ENCODE measurements around the gene FARP1.

The FARP1 gene

GRCh38 chr13:98490195-98490836 is 347.4 kb downstream of the FARP1 start:
- H3K27ac ChIP-seq = peak overlapping the region; percentile 22; the same call in 1 of the 2 replicates
- no peak for DNase-seq (ENCODE audit: low spot score)
- ChIA-PET POLR2A (ENCODE audit: low non-redundant PET) (no interaction called here), CTCF (no interaction called here)
- TF ChIP-seq CTCF (conservative IDR thresholded peaks at IDR 0.05; ENCODE audit: low read depth) = no peak

- no peak for DNase-seq (ENCODE audit: low spot score)
- no peak for TF ChIP-seq CTCF (conservative IDR thresholded peaks at IDR 0.05; ENCODE audit: low read depth)
- H3K27ac ChIP-seq = no peak overlapping the region
- ChIA-PET CTCF (no interaction called here), POLR2A (ENCODE audit: low non-redundant PET) (no interaction called here)
Observed at GRCh38 chr13:98490866-98491265, 348.0 kb downstream of the FARP1 start.

GRCh38 chr13:98492335-98493041 is 349.6 kb downstream of the FARP1 start:
- TF ChIP-seq CTCF (conservative IDR thresholded peaks at IDR 0.05; ENCODE audit: low read depth) = no peak
- POLR2A ChIA-PET (ENCODE audit: low non-redundant PET) = no interaction called here
- CTCF ChIA-PET = no interaction called here
- no peak overlapping the region; the same call in 1 of the 2 replicates for H3K27ac ChIP-seq
- DNase-seq (ENCODE audit: low spot score) = no peak

GRCh38 chr13:98493042-98493712 is 350.3 kb downstream of the FARP1 start:
- CTCF ChIA-PET = no interaction called here
- no peak overlapping the region for H3K27ac ChIP-seq
- DNase-seq (ENCODE audit: low spot score) = no peak

GRCh38 chr13:98494769-98495168 is 351.9 kb downstream of the FARP1 start:
- ChIA-PET CTCF (interaction anchor here (0.6 to 0.7 kb wide), 2 partner anchors 144 to 1135 kb away, joined by 3 to 6 read pairs; no protein-coding TSS in a partner anchor), POLR2A (ENCODE audit: low non-redundant PET) (no interaction called here)
- no peak for TF ChIP-seq CTCF (conservative IDR thresholded peaks at IDR 0.05; ENCODE audit: low read depth)
- H3K27ac ChIP-seq = peak overlapping the region; percentile 30; the same call in 1 of the 2 replicates
- no peak for DNase-seq (ENCODE audit: low spot score)

More at GRCh38 chr13:98493042-98493712, 350.3 kb downstream of the FARP1 start:
- POLR2A ChIA-PET (ENCODE audit: low non-redundant PET) = no interaction called here
- no peak for TF ChIP-seq CTCF (conservative IDR thresholded peaks at IDR 0.05; ENCODE audit: low read depth)

GRCh38 chr13:98495627-98496478 is 353.0 kb downstream of the FARP1 start:
- H3K27ac ChIP-seq = peak overlapping the region; percentile 66
- no peak for DNase-seq (ENCODE audit: low spot score)
- ChIA-PET CTCF (no interaction called here), POLR2A (ENCODE audit: low non-redundant PET) (no interaction called here)
- TF ChIP-seq CTCF (conservative IDR thresholded peaks at IDR 0.05; ENCODE audit: low read depth) = no peak
